Stomach (tissue), 9 donors: ENCODE data around the gene HSPA4. TPM values are rescaled to one million over a fixed set of nuclear protein-coding genes. Genes with fewer than 3 reads are reported as not detected.

ENCODE experiments used
- DNase-seq, 2 donors: peaks; one replicate each; pipeline versions ENCODE4 v3.0.0 to v3.0.0-alpha.2; 2013 to 2019
- H3K27ac ChIP-seq, 5 donors: fragments of 200-600 bp in 4 of 5; sonication (generic) in 4 of 5; one replicate each; pipeline ENCODE4 v1.5.1; 2013 to 2019; ENCODE audit warnings: mild to moderate bottlenecking in 1 of 5, moderate library complexity in 1 of 5
- H3K27me3 ChIP-seq, 3 donors: fragments of 200-600 bp; sonication (generic); one replicate each; pipeline ENCODE4 v1.5.1; 2017 to 2019; ENCODE audit warnings: mixed run types in 1 of 3
- H3K36me3 ChIP-seq, 4 donors: fragments of 200-600 bp; sonication (generic); 1 replicate in 3 of 4; 2 replicates in 1 of 4; pipeline ENCODE4 v1.5.1; 2016 to 2019
- H3K4me1 ChIP-seq, 4 donors: fragments of 200-600 bp; sonication (generic); one replicate each; pipeline ENCODE4 v1.5.1; 2016 to 2019
- H3K4me3 ChIP-seq, 4 donors: fragments of 200-600 bp; sonication (generic) in 3 of 4; one replicate each; pipeline ENCODE4 v1.5.1; 2016 to 2019; ENCODE audit warnings: mild to moderate bottlenecking in 1 of 4
- H3K9me3 ChIP-seq, 4 donors: fragments of 200-600 bp; sonication (generic); one replicate each; pipeline ENCODE4 v1.5.1; 2016 to 2019
- CTCF ChIP-seq, 7 experiments: fragments of 450-650 bp in 4 of 7; fragments of 200-600 bp in 3 of 7; sonication (generic) in 3 of 7; IDR thresholded peaks; one replicate each; pipeline ENCODE4 v1.5.1; 2016 to 2019; ENCODE audit warnings: antibody characterized with exemption in 7 of 7, control low read depth in 2 of 7, mild to moderate bottlenecking in 1 of 7
- EP300 ChIP-seq: sonication (generic); formaldehyde crosslinking; IDR thresholded peaks from one replicate; pipeline ENCODE4 v1.6.1; 2017; ENCODE audit warnings: antibody characterized with exemption
- POLR2A ChIP-seq, 4 donors: fragments of 450-650 bp; IDR thresholded peaks; one replicate each; pipeline ENCODE4 v1.6.1; 2016; ENCODE audit warnings: antibody characterized with exemption in 4 of 4, control low read depth in 2 of 4, mild to moderate bottlenecking in 1 of 4, moderate library complexity in 1 of 4
- POLR2AphosphoS5 ChIP-seq, 3 donors: sonication (generic); formaldehyde crosslinking; IDR thresholded peaks; one replicate each; pipeline ENCODE4 v1.6.1; 2016; ENCODE audit warnings: antibody characterized with exemption in 3 of 3
- WGBS, 5 donors: extraction: QIAGEN DNeasy Blood & Tissue Kit in 3 of 5; methylation state at CpG; one replicate each; pipeline versions ENCODE4 v1.1.5 to v1.1.7; 2013 to 2018; 5-methylcytosine and 5-hydroxymethylcytosine counted together
- intact Hi-C: fragments of 100-400 bp; cut with DNase I; formaldehyde crosslinking; loops from one replicate; pipeline ENCODE4 v1.15.1; 2023; ENCODE audit warnings: low total_unique reads
- polyA plus RNA-seq, 3 donors: library from polyadenylated mRNA; stranded (reverse); fragments of 200-250 nt; gene quantifications; one replicate each; pipeline ENCODE4 v1.2.3, GENCODE V29; 2013
- total RNA-seq, 5 donors: library from RNA; depleted of rRNA; stranded (reverse); fragments of >200 nt; gene quantifications; one replicate each; pipeline versions ENCODE4 v1.1.0 to v1.2.3, GENCODE V29; 2014 to 2016
- donor health status: healthy with polysubstance abuse.
- donor health status: Bipolar disorder and iron deficiency.
- donor health status: healthy.

HSPA4 gene
- total and polyA plus RNA-seq, 8 donors: 21.6 to 79.1 (median 37.2) TPM

- intact Hi-C loops: no loop called here
- Histone ChIP-seq H3K4me3 (no peak overlapping the region), H3K27me3 (no peaks in the 10 kb centered on the region), H3K27ac (no peak overlapping the region), H3K9me3 (no peaks in the 10 kb centered on the region), H3K4me1 (peaks cover 0 to 3% (median 0%) of the 10 kb centered on the region in 4 donors), H3K36me3 (peaks cover 18 to 95% (median 92%) of the 10 kb centered on the region in 4 donors)
- WGBS, 5 donors: 71 to 90% (median 89%) methylated on average over 4 of the region's 4 CpGs
- DNase-seq: no peak
- TF ChIP-seq EP300: no peak
- no peak for TF ChIP-seq POLR2AphosphoS5 (IDR thresholded peaks at IDR 0.05)
- no peak for TF ChIP-seq POLR2A (IDR thresholded peaks at IDR 0.05)
- no peak for TF ChIP-seq CTCF (IDR thresholded peaks at IDR 0.05)
These were observed 34.6 kb downstream of the HSPA4 start for GRCh38 chr5:133086366-133086875.

GRCh38 chr5:133088064-133088463 lies 36.3 kb downstream of the HSPA4 start:
- Histone ChIP-seq H3K4me3 (no peak overlapping the region), H3K27me3 (no peaks in the 10 kb centered on the region), H3K9me3 (no peaks in the 10 kb centered on the region), H3K27ac (no peak overlapping the region), H3K36me3 (peaks cover 21 to 96% (median 94%) of the 10 kb centered on the region in 4 donors), H3K4me1 (no peaks in the 10 kb centered on the region)
- 91 to 99% (median 96%) methylated on average over 3 of the region's 3 CpGs for WGBS, 5 donors
- DNase-seq: no peak
- no peak for TF ChIP-seq CTCF (IDR thresholded peaks at IDR 0.05)
- no peak for TF ChIP-seq EP300
- TF ChIP-seq POLR2AphosphoS5 (IDR thresholded peaks at IDR 0.05): no peak
- TF ChIP-seq POLR2A (IDR thresholded peaks at IDR 0.05): no peak
- intact Hi-C loops: no loop called here

- H3K9me3 ChIP-seq: no peaks in the 10 kb centered on the region
- H3K27ac ChIP-seq: no peak overlapping the region
- H3K4me3 ChIP-seq: no peak overlapping the region
- peaks cover 31 to 100% (median 99%) of the 10 kb centered on the region in 4 donors for H3K36me3 ChIP-seq
- TF ChIP-seq CTCF (IDR thresholded peaks at IDR 0.05): no peak
- no peak for TF ChIP-seq EP300
- TF ChIP-seq POLR2A (IDR thresholded peaks at IDR 0.05): no peak
- TF ChIP-seq POLR2AphosphoS5 (IDR thresholded peaks at IDR 0.05): no peak
- H3K4me1 ChIP-seq: no peaks in the 10 kb centered on the region
- no peak for DNase-seq
- 88 to 98% (median 94%) methylated on average over 3 of the region's 3 CpGs for WGBS, 5 donors
- no peaks in the 10 kb centered on the region for H3K27me3 ChIP-seq
- intact Hi-C loops: no loop called here
These were observed 39.2 kb downstream of the HSPA4 start for GRCh38 chr5:133091034-133091433.

GRCh38 chr5:133106343-133106742 lies 54.5 kb downstream of the HSPA4 start:
- 72 to 81% (median 73%) methylated on average over 3 of the region's 3 CpGs for WGBS, 5 donors
- intact Hi-C loops: no loop called here
- no peak overlapping the region for H3K4me3 ChIP-seq

More at GRCh38 chr5:133106343-133106742, 54.5 kb downstream of the HSPA4 start:
- H3K27me3 ChIP-seq: no peaks in the 10 kb centered on the region
- no peak overlapping the region for H3K27ac ChIP-seq
- peaks cover 29 to 45% (median 43%) of the 10 kb centered on the region in 4 donors for H3K36me3 ChIP-seq
- H3K9me3 ChIP-seq: no peaks in the 10 kb centered on the region
- H3K4me1 ChIP-seq: peaks cover 0 to 9% (median 3%) of the 10 kb centered on the region in 4 donors
- no peak for DNase-seq
- TF ChIP-seq EP300 (no peak), POLR2A (IDR thresholded peaks at IDR 0.05) (no peak), POLR2AphosphoS5 (IDR thresholded peaks at IDR 0.05) (no peak), CTCF (IDR thresholded peaks at IDR 0.05) (no peak)
